COR-L47 (cell line): ENCODE data around the gene THSD4.
A peak's percentile ranks its signal among the peaks of the same experiment; 100 is the strongest.

Experiments used
- DNase-seq: peaks from one replicate; lab custom pipeline; 2025; lab: John Stamatoyannopoulos, UW

THSD4 gene

DNA sequence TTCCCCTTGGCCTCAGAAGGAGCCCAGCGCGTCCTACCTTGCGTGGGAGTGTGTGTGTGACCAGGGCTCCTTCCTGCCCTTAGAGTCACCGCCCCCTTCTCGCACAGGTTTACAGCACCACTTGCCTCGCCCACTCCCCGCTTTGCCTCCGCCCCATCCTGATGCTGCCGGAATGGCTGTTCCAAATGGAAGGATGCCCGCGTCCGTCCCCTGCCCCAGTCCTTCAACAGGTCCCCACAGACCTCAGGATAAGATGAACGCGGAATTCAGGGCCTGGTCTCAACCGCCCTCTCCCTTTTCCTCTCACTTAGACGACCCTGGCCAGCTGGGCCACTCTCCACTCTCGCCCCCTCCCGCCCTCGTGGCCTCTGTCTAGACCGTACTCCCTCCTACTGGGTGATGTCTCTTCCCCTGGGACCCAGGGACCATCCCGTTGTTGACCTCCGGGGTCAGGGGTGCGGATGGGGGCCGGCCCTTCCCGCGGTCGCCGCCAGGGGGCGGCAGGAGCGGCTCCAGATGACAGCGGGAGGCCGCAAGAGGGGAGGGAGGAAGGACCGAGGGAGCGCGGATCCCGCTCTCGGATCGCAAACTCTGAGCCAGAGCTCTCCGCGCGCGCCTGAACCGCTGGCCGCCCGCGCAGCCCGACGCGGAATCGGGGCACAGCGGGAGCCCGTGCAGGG lies at the start of gene THSD4:
Gene THSD4, plus strand, starts transcription at position 585 of the 680 bp plus-strand sequence.
- DNase-seq, result peak; percentile 40

DNA sequence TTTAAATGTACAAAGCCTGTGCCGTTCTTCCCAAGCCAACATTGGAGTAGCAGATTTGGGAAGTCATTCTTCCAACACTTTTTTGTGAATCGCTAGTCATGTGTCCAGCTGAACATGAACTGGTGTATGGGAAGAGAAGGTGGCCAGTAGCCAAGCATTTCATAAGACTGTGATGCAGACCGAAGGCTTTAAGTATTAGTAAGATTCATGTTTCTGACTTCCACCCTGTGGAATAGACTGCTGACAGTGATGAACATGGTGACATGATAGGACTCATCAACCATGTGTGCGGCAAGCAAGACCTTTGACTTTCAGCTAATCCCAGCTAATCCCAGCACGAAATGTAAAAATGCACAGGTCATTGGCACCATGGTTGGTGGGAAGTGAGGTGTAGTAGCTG lies 48.3 kb upstream of the THSD4 start:
- no peak for DNase-seq

DNA sequence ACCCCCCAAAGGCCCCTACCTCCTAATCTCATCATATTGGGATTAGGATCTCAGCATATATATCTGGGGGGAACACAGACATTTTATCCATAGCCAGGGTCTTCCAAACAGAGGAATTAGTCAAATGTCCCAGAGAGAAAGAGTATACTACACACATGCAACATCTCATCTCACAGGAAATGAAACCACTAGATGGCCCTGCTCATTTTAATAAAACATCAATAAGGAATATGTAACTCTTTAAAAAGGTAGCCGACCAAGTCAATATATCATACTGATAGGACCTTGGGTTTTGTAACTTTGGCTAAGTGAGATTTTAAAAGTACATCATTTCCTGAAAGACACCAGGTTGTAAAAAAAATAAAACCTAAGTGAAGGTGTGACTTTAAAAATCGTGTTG lies 45.6 kb upstream of the THSD4 start:
- no peak for DNase-seq

DNA sequence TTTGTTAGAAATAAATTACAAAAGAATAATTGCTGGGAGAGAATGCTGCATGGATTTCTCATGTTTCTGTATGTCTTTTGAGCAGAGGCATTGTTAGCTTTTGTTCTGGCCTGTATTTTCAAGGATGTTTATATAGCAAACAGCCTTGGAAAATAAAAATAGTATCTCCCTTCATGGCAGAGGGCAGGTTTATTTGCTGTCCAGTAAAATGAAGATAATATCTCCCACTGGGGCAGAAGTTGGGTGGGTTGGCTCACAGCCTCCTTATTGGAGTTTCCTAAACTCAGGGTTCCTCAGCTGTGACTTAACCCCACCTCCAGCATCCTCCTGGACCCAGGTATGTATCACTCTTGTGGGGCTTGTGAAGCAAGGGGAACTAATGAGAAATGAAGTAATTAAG lies 43.7 kb upstream of the THSD4 start:
- DNase-seq, result no peak

DNA sequence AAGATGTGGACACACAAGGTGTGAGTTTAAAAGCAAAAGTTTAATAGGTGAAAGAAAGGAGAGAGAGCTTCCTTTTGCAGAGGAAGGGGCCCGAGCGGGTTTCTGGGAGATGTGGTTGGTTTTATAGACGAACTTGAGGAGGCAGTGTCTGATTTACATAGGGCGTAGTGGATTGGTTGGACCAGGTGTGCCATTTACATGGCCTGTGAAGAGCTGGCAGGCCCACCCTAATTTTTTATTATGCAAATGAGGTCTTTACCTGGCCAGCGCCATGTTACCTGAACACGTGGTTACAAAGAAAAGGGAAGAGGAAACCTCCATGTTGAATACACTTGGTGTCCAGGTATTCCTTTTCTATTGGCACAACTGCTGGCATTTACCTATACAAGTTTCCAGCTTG lies 42.8 kb upstream of the THSD4 start:
- DNase-seq, result no peak

DNA sequence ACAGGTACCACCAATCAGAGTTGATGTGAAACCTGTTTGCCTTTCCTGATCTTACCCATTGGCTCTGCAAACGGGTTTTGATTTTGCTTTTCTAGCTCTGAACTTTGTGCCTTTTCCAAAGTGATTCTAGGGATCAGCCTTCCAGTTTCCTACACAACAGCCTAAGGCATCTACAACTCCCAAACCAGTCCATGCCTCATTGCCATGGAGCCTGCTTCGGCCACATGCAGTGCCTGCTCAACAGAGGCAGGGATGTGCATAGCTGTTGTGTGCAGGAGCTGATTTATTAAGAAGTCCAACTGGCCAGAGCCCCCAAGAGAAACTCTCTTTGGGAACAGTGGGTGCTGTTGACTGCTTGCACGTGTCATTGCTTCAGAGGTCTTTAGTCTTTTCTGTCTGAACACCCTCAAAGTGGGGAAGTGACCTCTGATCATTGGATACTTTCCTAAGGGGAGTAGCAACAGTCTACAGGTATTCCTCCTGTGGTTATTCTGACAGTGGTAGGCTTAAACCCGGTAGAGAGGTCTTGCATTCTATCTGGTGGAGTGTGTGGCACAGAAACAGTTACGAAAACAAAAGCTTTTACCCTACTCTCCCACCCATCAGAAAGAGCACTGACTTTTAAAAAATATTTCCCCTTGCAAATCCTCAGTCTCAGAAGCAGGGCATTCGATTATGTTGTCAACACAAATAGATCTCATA lies 36.6 kb upstream of the THSD4 start:
- no peak for DNase-seq

GRCh38 chr15:71079208-71080044 lies 35.8 kb upstream of the THSD4 start:
- no peak for DNase-seq

GRCh38 chr15:71080166-71080565 lies 35.1 kb upstream of the THSD4 start:
- DNase-seq, result no peak

DNA sequence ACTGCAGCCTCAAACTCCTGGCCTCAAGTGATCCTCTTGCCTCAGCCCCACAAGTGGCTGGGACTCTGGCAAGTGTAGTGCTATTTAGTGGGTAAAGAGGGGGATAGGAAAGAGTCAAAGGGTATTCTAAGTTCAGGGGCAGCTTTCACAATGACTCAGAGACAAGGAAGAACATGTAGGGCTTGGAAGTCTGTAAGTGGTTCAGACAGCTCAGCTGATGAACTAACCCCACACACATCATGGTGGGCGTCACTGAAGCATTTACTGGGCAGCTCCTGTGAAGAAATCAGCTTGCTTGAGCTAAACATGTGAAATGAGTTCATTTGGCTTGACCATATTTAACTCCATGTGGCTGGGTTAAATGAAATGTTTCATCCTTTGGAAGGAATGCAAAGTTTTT lies 34.6 kb upstream of the THSD4 start:
- no peak for DNase-seq

- DNase-seq, result no peak
These were observed 32.5 kb upstream of the THSD4 start for GRCh38 chr15:71082803-71083202.

DNA sequence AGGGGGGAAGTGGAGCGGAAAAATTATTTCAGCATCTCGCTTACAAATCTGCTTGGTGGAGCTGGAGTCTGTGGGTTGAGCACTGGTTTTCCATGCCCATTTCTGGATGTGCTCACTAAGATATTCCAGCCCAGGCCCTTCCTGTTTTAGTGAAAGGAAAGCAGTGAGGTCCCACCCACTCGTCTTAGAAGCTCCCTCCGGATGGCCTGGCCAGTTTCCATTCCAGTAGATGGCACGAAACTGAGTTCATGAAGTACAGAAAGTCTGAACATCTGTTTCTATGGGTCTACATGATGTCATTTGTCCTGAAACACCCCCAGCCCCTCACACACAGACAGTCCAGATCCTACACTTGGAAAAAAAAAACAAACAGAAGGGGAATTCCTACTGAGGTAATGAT lies 31.9 kb upstream of the THSD4 start:
- DNase-seq, result no peak

DNA sequence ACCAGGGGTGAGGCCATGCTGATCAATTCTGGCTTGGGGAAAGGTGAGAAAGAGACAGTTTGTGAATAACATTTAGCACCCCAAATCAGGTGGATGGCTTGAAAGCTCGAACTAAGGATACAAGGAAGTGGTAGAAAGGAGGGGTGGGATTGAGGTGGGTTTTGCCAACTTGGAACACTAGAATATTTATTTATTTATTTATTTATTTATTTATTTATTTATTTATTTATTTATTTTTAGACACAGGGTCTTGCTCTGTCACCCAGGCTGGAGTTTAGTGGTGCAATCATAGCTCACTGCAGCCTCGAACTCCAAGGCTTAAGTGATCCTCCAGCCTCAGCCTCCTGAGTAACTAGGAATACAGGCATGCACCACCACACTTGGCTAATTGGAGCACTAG lies 31.0 kb upstream of the THSD4 start:
- DNase-seq, result no peak

- DNase-seq, result peak; percentile 61
These were observed 29.5 kb upstream of the THSD4 start for GRCh38 chr15:71085809-71086208.

GRCh38 chr15:71088155-71088554 lies 27.1 kb upstream of the THSD4 start:
- DNase-seq, result no peak

- no peak for DNase-seq
These were observed 26.6 kb upstream of the THSD4 start for GRCh38 chr15:71088683-71089082.

DNA sequence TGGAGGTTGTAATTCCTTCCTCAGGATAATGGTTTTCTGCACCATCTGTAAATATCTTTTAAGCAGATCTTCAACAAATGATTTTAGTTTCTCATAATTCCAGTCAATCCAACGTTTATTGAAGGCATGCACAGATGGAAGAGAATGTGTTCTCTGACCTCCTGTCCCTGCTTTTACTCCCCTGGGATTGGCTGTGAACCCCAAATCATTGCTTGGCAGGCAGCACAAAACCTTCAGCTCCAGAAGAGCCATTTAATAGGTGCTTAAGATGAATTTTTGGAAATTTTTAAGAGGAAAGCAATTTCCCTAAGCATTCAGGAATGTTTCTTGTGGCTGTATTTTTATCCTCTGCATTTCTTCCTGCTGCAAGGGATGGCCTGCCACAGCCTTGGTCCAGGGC lies 25.5 kb upstream of the THSD4 start:
- DNase-seq, result no peak

GRCh38 chr15:71091601-71092000 lies 23.7 kb upstream of the THSD4 start:
- DNase-seq, result no peak

DNA sequence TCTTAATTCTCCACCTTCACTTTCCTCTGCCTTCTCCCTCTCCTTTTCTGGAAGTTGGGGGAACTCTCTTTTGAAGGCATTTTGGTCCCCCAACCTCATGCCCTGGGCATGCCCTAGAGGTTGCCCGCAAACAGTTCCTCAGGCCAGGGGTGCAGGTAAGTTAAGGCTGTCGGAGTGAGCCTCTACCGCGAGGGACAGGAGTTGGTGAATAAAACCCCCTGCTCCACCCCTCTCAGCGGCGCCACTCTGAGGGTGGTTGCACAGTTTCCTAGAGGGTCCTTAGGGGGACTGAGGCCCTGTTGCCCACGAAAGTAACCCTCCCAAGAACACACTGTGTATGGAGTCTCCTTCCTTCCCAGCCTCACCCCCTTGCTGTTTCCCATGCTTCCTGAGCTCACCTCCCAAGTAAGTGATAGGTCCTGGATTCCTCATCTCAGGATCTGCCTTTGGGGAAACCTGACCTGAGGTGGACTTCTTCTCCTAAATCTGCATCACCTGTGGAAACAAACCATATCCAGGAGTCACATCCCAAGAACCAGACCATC lies 23.1 kb upstream of the THSD4 start:
- DNase-seq, result no peak

- peak; percentile 62 for DNase-seq
These were observed 21.9 kb upstream of the THSD4 start for GRCh38 chr15:71093054-71094024.

DNA sequence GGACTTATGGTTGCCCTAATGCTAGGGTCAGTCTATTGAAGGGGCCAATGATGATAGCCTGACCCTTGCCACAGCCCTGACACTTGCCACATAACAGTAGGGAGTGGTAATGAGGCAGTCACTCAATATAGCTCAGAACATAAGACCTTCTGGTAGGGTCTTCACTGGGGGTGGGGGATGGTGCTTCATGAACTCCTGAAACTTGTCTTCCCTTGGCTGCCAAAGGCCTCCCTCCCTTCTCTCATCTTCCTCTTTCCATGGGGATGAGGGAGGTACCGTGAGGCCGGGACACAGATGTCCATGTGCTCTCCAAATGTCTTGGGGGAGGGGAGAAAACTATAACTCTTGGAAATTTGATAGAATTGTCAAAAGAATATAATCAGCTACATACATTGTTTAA lies 21.1 kb upstream of the THSD4 start:
- DNase-seq, result no peak

GRCh38 chr15:71096676-71097075 lies 18.6 kb upstream of the THSD4 start:
- no peak for DNase-seq

DNA sequence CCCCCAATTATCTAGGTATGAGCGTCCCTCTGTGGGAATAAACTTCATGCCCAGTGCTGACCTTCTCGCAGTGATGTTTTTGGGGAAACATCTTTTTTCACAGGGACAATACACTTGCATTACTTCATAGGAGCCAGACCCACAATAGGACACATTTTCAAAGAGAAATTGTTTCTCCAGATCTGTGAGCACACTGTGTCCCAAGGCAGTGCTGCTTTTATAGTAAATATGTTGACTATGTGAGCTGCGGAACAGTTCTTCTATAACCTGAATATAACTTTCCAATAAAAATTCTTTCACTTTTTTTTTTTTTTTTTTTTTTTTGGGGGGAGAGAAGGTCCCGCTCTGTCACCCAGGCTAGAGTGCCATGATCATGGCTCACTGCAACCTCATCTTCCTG lies 17.4 kb upstream of the THSD4 start:
- DNase-seq, result no peak
